22Rv1 (cell line): Measurements from ENCODE around the gene OR6J1.

ENCODE experiments used
- CTCF ChIP-seq: fragments of 450-650 bp; IDR thresholded peaks from 2 replicates; pipeline ENCODE4 v1.5.1; 2017; ENCODE audit warnings: mild to moderate bottlenecking
- ZFX ChIP-seq: fragments of 450-650 bp; IDR thresholded peaks from 2 replicates; pipeline ENCODE4 v1.6.1; 2017; ENCODE audit warnings: antibody characterized with exemption, borderline replicate concordance

- no peak for TF ChIP-seq CTCF
- TF ChIP-seq ZFX, result no peak
Measured at GRCh38 chr14:22656945-22657731, 13.0 kb upstream of the OR6J1 start.
